GM12892 (cell line): Measurements from ENCODE around the gene SMG5.

Experiments
- POLR2AphosphoS5 ChIP-seq: IDR thresholded peaks from 2 replicates; pipeline ENCODE4 v1.6.1; 2011; ENCODE audit warnings: low read depth, low read length, control low read depth
- TAF1 ChIP-seq: IDR thresholded peaks from 2 replicates; pipeline ENCODE4 v1.6.1; 2011; ENCODE audit warnings: low read depth, mild to moderate bottlenecking, control low read depth, low read length, borderline replicate concordance

GRCh38 chr1:156282479-156283222 is at the start of gene SMG5:
- peak; percentile 89; the same call in 1 of the 2 replicates for TF ChIP-seq TAF1
- TF ChIP-seq POLR2AphosphoS5 = peak; percentile 94
